WTC11 (cell line): ENCODE results near the gene EVC2. TPM values are rescaled to one million over a fixed set of nuclear protein-coding genes. Genes with fewer than 3 reads are reported as not detected.

Source experiments
- ATAC-seq: fragments of 200-7000 bp; cut with Tn5 transposase; 2 replicates; pipeline ENCODE4 v1.10.0; 2021; ENCODE audit warnings: mild to moderate bottlenecking, moderate library complexity
- CTCF ChIA-PET: fragments of 300-600 bp; sonication (Branson Sonifier 250); formaldehyde crosslinking; loops from one replicate; lab custom pipeline; 2021; ENCODE audit warnings: antibody characterized with exemption; lab: Charles Lee
- POLR2A ChIA-PET: fragments of 350-600 bp; sonication (Branson Sonifier 250); formaldehyde crosslinking; loops from one replicate; lab custom pipeline; 2021; ENCODE audit warnings: antibody characterized with exemption; lab: Charles Lee
- DNase-seq: peaks from one replicate; pipeline ENCODE4 v3.0.0; 2021; ENCODE audit warnings: low spot score
- H3K27ac Mint-ChIP-seq: 2 replicates; pipeline ENCODE4 v1.8.0; 2021; ENCODE audit warnings: mixed read lengths
- H3K27me3 Mint-ChIP-seq: 2 replicates; pipeline ENCODE4 v1.8.0; 2021; ENCODE audit warnings: low read depth, mild to moderate bottlenecking, moderate library complexity, mixed read lengths
- H3K36me3 Mint-ChIP-seq: 2 replicates; pipeline ENCODE4 v1.8.0; 2021; ENCODE audit warnings: mixed read lengths
- H3K4me1 Mint-ChIP-seq: 2 replicates; pipeline ENCODE4 v1.8.0; 2022; ENCODE audit warnings: mixed read lengths
- H3K4me3 Mint-ChIP-seq: 2 replicates; pipeline ENCODE4 v1.8.0; 2021; ENCODE audit warnings: mild to moderate bottlenecking, moderate library complexity, mixed read lengths
- H3K9me3 Mint-ChIP-seq: 2 replicates; pipeline ENCODE4 v1.8.0; 2021; ENCODE audit warnings: mixed read lengths
- ATF3 ChIP-seq: sonication (generic); formaldehyde crosslinking; conservative IDR thresholded peaks from 2 replicates; pipeline ENCODE4 v1.8.1; 2022; ENCODE audit warnings: mild to moderate bottlenecking, missing genetic modification reagents
- CREM ChIP-seq: sonication (generic); formaldehyde crosslinking; IDR thresholded peaks from 2 replicates; pipeline ENCODE4 v1.8.1; 2022; ENCODE audit warnings: mild to moderate bottlenecking, missing genetic modification reagents, moderate library complexity
- E2F1 ChIP-seq: sonication (generic); formaldehyde crosslinking; IDR thresholded peaks from 2 replicates; pipeline ENCODE4 v1.8.0; 2022; ENCODE audit warnings: mild to moderate bottlenecking, missing genetic modification reagents
- E2F4 ChIP-seq: sonication (generic); formaldehyde crosslinking; IDR thresholded peaks from 2 replicates; pipeline ENCODE4 v1.8.1; 2022; ENCODE audit warnings: low read depth, mild to moderate bottlenecking, moderate library complexity, missing genetic modification reagents, borderline replicate concordance
- ELF4 ChIP-seq: sonication (generic); formaldehyde crosslinking; IDR thresholded peaks from 2 replicates; pipeline ENCODE4 v1.8.1; 2022; ENCODE audit warnings: low read depth, mild to moderate bottlenecking, moderate library complexity, missing genetic modification reagents
- ESRRA ChIP-seq: sonication (generic); formaldehyde crosslinking; IDR thresholded peaks from 2 replicates; pipeline ENCODE4 v1.8.1; 2022; ENCODE audit warnings: mild to moderate bottlenecking, missing genetic modification reagents, borderline replicate concordance
- FOXP1 ChIP-seq: sonication (generic); formaldehyde crosslinking; IDR thresholded peaks from 2 replicates; pipeline ENCODE4 v1.8.0; 2022; ENCODE audit warnings: missing genetic modification reagents, mild to moderate bottlenecking, moderate library complexity, borderline replicate concordance
- GTF2I ChIP-seq: fragments of 250-450 bp; sonication (Bioruptor Pico); conservative IDR thresholded peaks from 2 replicates; pipeline ENCODE4 v1.4.0; 2021; ENCODE audit warnings: mild to moderate bottlenecking
- JAZF1 ChIP-seq: fragments of 250-450 bp; sonication (Bioruptor Pico); IDR thresholded peaks from 2 replicates; pipeline ENCODE4 v1.9.0; 2021; ENCODE audit warnings: moderate library complexity, mild to moderate bottlenecking, inconsistent platforms
- JUN ChIP-seq: sonication (generic); formaldehyde crosslinking; IDR thresholded peaks from 2 replicates; pipeline ENCODE4 v1.8.0; 2023; ENCODE audit warnings: mild to moderate bottlenecking, missing genetic modification reagents
- NR1H2 ChIP-seq: sonication (generic); formaldehyde crosslinking; IDR thresholded peaks from 2 replicates; pipeline ENCODE4 v1.9.0; 2021; ENCODE audit warnings: mild to moderate bottlenecking, moderate library complexity, missing genetic modification reagents
- PRRX2 ChIP-seq: fragments of 250-450 bp; sonication (Bioruptor Pico); IDR thresholded peaks from 2 replicates; pipeline ENCODE4 v1.8.0; 2021; ENCODE audit warnings: mild to moderate bottlenecking
- RELA ChIP-seq: sonication (generic); formaldehyde crosslinking; IDR thresholded peaks from 2 replicates; pipeline ENCODE4 v1.8.1; 2022; ENCODE audit warnings: missing genetic modification reagents, mild to moderate bottlenecking, borderline replicate concordance
- SOX15 ChIP-seq: fragments of 250-450 bp; sonication (Bioruptor Pico); IDR thresholded peaks from 2 replicates; pipeline ENCODE4 v1.9.0; 2021; ENCODE audit warnings: mild to moderate bottlenecking
- TEAD4 ChIP-seq: sonication (generic); formaldehyde crosslinking; IDR thresholded peaks from 2 replicates; pipeline ENCODE4 v1.8.0; 2022; ENCODE audit warnings: mild to moderate bottlenecking, missing genetic modification reagents
- USF1 ChIP-seq: sonication (generic); formaldehyde crosslinking; IDR thresholded peaks from 2 replicates; pipeline ENCODE4 v1.8.0; 2022; ENCODE audit warnings: mild to moderate bottlenecking, missing genetic modification reagents
- ZNF317 ChIP-seq: sonication (generic); formaldehyde crosslinking; IDR thresholded peaks from 2 replicates; pipeline ENCODE4 v1.8.1; 2023; ENCODE audit warnings: low read depth, mild to moderate bottlenecking, moderate library complexity, missing genetic modification reagents, borderline replicate concordance
- ZNF416 ChIP-seq: fragments of 250-450 bp; sonication (Bioruptor Pico); IDR thresholded peaks from 2 replicates; pipeline ENCODE4 v1.9.0; 2021; ENCODE audit warnings: mild to moderate bottlenecking, inconsistent platforms
- total RNA-seq: library from RNA; stranded (reverse); gene quantifications from 3 replicates; pipeline ENCODE4 v1.2.3, GENCODE V29; 2021
- TF ChIP-seq, protein P1 (sequence below): sonication (generic); formaldehyde crosslinking; IDR thresholded peaks from 2 replicates; pipeline ENCODE4 v1.8.0; 2023; ENCODE audit warnings: missing genetic modification reagents, mild to moderate bottlenecking, borderline replicate concordance
- TF ChIP-seq, protein P2 (sequence below): sonication (generic); formaldehyde crosslinking; conservative IDR thresholded peaks from 2 replicates; pipeline ENCODE4 v1.8.1; 2023; ENCODE audit warnings: mild to moderate bottlenecking, low read depth, missing genetic modification reagents, moderate library complexity

EVC2 gene
- total RNA-seq, 1 experiment from 2014 or later, result 4.8 TPM

DNA sequence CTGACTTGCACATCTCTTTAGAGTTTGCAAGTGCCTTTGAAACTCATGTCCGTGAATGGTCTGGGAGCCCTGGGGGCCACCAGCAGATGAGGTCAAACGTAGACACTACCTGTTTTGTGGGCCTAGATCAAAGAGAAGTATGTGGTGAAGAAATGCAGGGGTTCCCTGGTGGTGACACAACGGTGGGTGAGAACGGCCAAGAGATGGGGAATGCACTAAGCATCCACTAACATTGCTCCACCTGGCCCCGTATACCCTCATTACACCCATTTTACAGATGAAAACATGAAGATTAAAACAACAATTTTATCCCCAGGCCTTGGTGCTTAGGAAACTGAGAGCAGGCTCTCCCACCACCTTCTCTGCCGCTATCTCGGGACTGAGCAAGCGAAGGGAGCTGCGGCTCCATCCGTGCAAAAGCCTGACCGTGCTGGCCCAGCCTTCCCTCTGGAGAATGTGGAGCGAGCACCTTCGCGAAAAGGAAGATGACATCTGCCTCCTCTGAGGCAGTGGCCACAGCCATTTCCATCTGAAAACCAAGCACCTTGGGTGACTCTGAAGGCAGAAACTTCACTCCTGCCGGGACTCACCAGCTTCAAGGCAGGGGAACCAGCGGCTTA, 91.9 kb downstream of the EVC2 start:
- TF ChIP-seq NR1H2 (CRISPR knock-in tag) (no peak), ZNF416 (CRISPR knock-in tag) (no peak), SOX15 (CRISPR knock-in tag) (no peak), ZNF317 (CRISPR knock-in tag) (no peak), JAZF1 (CRISPR knock-in tag) (no peak), TEAD4 (no peak), E2F4 (CRISPR knock-in tag) (no peak), RELA (CRISPR knock-in tag) (no peak), USF1 (CRISPR knock-in tag) (no peak), ELF4 (no peak), ESRRA (CRISPR knock-in tag) (no peak), E2F1 (no peak), FOXP1 (CRISPR knock-in tag) (no peak), GTF2I (CRISPR knock-in tag) (no peak), PRRX2 (CRISPR knock-in tag) (no peak), JUN (no peak), CREM (CRISPR knock-in tag) (no peak), ATF3 (CRISPR knock-in tag) (no peak)
- TF ChIP-seq, protein P1, sequence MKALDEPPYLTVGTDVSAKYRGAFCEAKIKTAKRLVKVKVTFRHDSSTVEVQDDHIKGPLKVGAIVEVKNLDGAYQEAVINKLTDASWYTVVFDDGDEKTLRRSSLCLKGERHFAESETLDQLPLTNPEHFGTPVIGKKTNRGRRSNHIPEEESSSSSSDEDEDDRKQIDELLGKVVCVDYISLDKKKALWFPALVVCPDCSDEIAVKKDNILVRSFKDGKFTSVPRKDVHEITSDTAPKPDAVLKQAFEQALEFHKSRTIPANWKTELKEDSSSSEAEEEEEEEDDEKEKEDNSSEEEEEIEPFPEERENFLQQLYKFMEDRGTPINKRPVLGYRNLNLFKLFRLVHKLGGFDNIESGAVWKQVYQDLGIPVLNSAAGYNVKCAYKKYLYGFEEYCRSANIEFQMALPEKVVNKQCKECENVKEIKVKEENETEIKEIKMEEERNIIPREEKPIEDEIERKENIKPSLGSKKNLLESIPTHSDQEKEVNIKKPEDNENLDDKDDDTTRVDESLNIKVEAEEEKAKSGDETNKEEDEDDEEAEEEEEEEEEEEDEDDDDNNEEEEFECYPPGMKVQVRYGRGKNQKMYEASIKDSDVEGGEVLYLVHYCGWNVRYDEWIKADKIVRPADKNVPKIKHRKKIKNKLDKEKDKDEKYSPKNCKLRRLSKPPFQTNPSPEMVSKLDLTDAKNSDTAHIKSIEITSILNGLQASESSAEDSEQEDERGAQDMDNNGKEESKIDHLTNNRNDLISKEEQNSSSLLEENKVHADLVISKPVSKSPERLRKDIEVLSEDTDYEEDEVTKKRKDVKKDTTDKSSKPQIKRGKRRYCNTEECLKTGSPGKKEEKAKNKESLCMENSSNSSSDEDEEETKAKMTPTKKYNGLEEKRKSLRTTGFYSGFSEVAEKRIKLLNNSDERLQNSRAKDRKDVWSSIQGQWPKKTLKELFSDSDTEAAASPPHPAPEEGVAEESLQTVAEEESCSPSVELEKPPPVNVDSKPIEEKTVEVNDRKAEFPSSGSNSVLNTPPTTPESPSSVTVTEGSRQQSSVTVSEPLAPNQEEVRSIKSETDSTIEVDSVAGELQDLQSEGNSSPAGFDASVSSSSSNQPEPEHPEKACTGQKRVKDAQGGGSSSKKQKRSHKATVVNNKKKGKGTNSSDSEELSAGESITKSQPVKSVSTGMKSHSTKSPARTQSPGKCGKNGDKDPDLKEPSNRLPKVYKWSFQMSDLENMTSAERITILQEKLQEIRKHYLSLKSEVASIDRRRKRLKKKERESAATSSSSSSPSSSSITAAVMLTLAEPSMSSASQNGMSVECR, result no peak
- TF ChIP-seq, protein P2, sequence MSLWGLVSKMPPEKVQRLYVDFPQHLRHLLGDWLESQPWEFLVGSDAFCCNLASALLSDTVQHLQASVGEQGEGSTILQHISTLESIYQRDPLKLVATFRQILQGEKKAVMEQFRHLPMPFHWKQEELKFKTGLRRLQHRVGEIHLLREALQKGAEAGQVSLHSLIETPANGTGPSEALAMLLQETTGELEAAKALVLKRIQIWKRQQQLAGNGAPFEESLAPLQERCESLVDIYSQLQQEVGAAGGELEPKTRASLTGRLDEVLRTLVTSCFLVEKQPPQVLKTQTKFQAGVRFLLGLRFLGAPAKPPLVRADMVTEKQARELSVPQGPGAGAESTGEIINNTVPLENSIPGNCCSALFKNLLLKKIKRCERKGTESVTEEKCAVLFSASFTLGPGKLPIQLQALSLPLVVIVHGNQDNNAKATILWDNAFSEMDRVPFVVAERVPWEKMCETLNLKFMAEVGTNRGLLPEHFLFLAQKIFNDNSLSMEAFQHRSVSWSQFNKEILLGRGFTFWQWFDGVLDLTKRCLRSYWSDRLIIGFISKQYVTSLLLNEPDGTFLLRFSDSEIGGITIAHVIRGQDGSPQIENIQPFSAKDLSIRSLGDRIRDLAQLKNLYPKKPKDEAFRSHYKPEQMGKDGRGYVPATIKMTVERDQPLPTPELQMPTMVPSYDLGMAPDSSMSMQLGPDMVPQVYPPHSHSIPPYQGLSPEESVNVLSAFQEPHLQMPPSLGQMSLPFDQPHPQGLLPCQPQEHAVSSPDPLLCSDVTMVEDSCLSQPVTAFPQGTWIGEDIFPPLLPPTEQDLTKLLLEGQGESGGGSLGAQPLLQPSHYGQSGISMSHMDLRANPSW, result no peak
- H3K4me3 Mint-ChIP-seq, result no peak overlapping the region
- ATAC-seq (no peak), DNase-seq (no peak)
- peaks cover 11% of the 10 kb centered on the region for H3K4me1 Mint-ChIP-seq
- H3K27ac Mint-ChIP-seq, result no peak overlapping the region
- H3K27me3 Mint-ChIP-seq, result no peaks in the 10 kb centered on the region
- no peaks in the 10 kb centered on the region for H3K9me3 Mint-ChIP-seq
- POLR2A ChIA-PET, result no interaction called here
- CTCF ChIA-PET, result no interaction called here
- H3K36me3 Mint-ChIP-seq, result peaks cover 31% of the 10 kb centered on the region
